Type B pancreatic cell (in vitro differentiated cells): Measurements from ENCODE around the gene DIRAS2. TPM values are rescaled to one million over a fixed set of nuclear protein-coding genes. Genes with fewer than 3 reads are reported as not detected.

Source experiments
- DNase-seq: peaks from one replicate; pipeline ENCODE4 v3.0.0; 2021; ENCODE audit warnings: mixed read lengths; ENCODE audit not compliant: unreplicated experiment; ENCODE audit errors: extremely low spot score
- H3K27ac Mint-ChIP-seq: 2 replicates; pipeline ENCODE4 v1.8.0; 2021; ENCODE audit warnings: mild to moderate bottlenecking, mixed read lengths
- H3K27me3 Mint-ChIP-seq: 2 replicates; pipeline ENCODE4 v1.8.0; 2021; ENCODE audit warnings: mixed read lengths
- H3K36me3 Mint-ChIP-seq: 2 replicates; pipeline ENCODE4 v1.8.0; 2021; ENCODE audit warnings: mixed read lengths
- H3K4me1 Mint-ChIP-seq: one replicate; pipeline ENCODE4 v1.8.0; 2021; ENCODE audit warnings: mixed read lengths; ENCODE audit not compliant: unreplicated experiment
- H3K4me3 Mint-ChIP-seq: 2 replicates; pipeline ENCODE4 v1.8.0; 2021; ENCODE audit warnings: mild to moderate bottlenecking, mixed read lengths
- H3K9me3 Mint-ChIP-seq: 2 replicates; pipeline ENCODE4 v1.8.0; 2021; ENCODE audit warnings: mixed read lengths
- total RNA-seq: library from RNA; stranded (reverse); gene quantifications from 2 replicates; pipeline ENCODE4 v1.2.1, GENCODE V29; 2021; ENCODE audit warnings: low replicate concordance
- TF ChIP-seq, protein P1 (sequence below): fragments of 200-600 bp; sonication (generic); conservative IDR thresholded peaks from 2 replicates; pipeline ENCODE4 v1.5.0; 2021; ENCODE audit warnings: antibody characterized with exemption, mild to moderate bottlenecking

Gene DIRAS2
- total RNA-seq, 1 donor from 2014 or later, result 5.2 TPM

GRCh38 chr9:90569511-90569910 is 73.1 kb downstream of the DIRAS2 start:
- Mint-ChIP-seq H3K27me3 (no peaks in the 10 kb centered on the region), H3K36me3 (no peaks in the 10 kb centered on the region), H3K27ac (no peak overlapping the region), H3K4me3 (no peak overlapping the region), H3K4me1 (no peaks in the 10 kb centered on the region), H3K9me3 (no peaks in the 10 kb centered on the region)
- TF ChIP-seq, protein P1, sequence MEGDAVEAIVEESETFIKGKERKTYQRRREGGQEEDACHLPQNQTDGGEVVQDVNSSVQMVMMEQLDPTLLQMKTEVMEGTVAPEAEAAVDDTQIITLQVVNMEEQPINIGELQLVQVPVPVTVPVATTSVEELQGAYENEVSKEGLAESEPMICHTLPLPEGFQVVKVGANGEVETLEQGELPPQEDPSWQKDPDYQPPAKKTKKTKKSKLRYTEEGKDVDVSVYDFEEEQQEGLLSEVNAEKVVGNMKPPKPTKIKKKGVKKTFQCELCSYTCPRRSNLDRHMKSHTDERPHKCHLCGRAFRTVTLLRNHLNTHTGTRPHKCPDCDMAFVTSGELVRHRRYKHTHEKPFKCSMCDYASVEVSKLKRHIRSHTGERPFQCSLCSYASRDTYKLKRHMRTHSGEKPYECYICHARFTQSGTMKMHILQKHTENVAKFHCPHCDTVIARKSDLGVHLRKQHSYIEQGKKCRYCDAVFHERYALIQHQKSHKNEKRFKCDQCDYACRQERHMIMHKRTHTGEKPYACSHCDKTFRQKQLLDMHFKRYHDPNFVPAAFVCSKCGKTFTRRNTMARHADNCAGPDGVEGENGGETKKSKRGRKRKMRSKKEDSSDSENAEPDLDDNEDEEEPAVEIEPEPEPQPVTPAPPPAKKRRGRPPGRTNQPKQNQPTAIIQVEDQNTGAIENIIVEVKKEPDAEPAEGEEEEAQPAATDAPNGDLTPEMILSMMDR, result no peak
- DNase-seq, result no peak

DNA sequence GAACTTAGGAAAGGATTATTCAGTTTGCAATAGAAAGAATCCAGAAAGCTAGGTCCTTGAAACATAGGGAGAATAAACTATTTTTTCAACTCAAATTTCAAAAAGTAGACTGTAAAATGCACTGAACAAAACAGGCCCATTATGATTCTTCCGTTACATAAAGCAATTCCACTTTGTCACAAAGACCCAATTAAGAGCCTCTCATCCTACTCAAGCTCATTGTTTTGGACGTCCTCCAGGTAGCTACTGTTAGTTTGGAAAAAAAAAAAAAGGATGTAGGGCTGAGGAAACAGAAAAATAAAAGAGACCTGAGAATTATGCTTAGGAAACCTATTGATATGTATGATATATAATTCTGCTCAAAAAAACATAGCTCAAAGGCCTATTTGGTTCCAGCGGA is 74.0 kb downstream of the DIRAS2 start:
- H3K27ac Mint-ChIP-seq, result no peak overlapping the region

GRCh38 chr9:90562229-90562628 is 80.4 kb downstream of the DIRAS2 start:
- no peak for DNase-seq
- no peaks in the 10 kb centered on the region for H3K36me3 Mint-ChIP-seq
- H3K27me3 Mint-ChIP-seq, result no peaks in the 10 kb centered on the region
- H3K4me1 Mint-ChIP-seq, result peaks cover 4% of the 10 kb centered on the region
- H3K9me3 Mint-ChIP-seq, result no peaks in the 10 kb centered on the region
- no peak overlapping the region for H3K4me3 Mint-ChIP-seq
- no peak overlapping the region for H3K27ac Mint-ChIP-seq
- TF ChIP-seq, protein P1, result no peak

More for the DNA sequence above, 74.0 kb downstream of the DIRAS2 start:
- Mint-ChIP-seq H3K9me3 (no peaks in the 10 kb centered on the region), H3K4me3 (no peak overlapping the region), H3K36me3 (no peaks in the 10 kb centered on the region), H3K27me3 (no peaks in the 10 kb centered on the region), H3K4me1 (no peaks in the 10 kb centered on the region)
- DNase-seq, result no peak
- TF ChIP-seq, protein P1, result no peak

Other genes with a start within 250 kb of the DIRAS2 start
- 13.0 and 22.6 TPM in 2 replicates for gene SYK, start 159.0 kb upstream of the DIRAS2 start, total RNA-seq